Measurements from ENCODE around the gene LEUTX.

Gene LEUTX

DNA sequence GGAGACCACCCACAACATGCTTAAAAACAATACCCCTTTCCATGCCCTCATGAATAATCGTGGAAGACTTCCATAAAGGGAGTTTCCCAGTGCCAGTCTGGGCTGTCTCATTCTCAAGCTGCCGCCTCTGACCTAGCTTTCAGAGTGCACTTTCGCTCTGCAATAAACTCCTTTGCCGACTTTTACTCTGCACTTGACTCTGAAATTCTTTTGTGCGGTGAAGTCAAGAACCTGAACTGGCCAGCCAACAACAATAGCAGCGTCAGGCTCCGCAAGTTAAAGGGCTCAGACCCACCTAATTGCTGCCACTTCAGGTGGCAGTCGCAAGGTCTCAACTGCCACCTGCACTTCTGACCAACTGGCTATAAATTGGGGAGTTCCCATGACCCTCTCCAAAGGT lies 10.3 kb upstream of the LEUTX start:
- Histone ChIP-seq H3K4me2 (no peak overlapping the region), H3K9ac (no peak overlapping the region), H4K20me1 (ENCODE audit: insufficient read depth) (no peaks in the 10 kb centered on the region), H2AFZ (ENCODE audit: low read depth) (no peak overlapping the region), H3K4me3 (IDR thresholded peaks at IDR 0.05; ENCODE audit: insufficient read depth, low read depth, low read length) (no peak overlapping the region), H3K36me3 (ENCODE audit: insufficient read depth) (no peaks in the 10 kb centered on the region), H3K79me2 (ENCODE audit: insufficient read depth, low read depth) (no peaks in the 10 kb centered on the region), H3K27ac (no peak overlapping the region), H3K4me1 (ENCODE audit: low read depth, poor library complexity, severe bottlenecking) (peaks cover 29% of the 10 kb centered on the region), H3K27me3 (ENCODE audit: insufficient read depth, low read depth) (no peaks in the 10 kb centered on the region)
- TF ChIP-seq, protein P1, sequence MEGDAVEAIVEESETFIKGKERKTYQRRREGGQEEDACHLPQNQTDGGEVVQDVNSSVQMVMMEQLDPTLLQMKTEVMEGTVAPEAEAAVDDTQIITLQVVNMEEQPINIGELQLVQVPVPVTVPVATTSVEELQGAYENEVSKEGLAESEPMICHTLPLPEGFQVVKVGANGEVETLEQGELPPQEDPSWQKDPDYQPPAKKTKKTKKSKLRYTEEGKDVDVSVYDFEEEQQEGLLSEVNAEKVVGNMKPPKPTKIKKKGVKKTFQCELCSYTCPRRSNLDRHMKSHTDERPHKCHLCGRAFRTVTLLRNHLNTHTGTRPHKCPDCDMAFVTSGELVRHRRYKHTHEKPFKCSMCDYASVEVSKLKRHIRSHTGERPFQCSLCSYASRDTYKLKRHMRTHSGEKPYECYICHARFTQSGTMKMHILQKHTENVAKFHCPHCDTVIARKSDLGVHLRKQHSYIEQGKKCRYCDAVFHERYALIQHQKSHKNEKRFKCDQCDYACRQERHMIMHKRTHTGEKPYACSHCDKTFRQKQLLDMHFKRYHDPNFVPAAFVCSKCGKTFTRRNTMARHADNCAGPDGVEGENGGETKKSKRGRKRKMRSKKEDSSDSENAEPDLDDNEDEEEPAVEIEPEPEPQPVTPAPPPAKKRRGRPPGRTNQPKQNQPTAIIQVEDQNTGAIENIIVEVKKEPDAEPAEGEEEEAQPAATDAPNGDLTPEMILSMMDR (conservative IDR thresholded peaks at IDR 0.05; ENCODE audit: low read depth, low read length) = no peak

DNA sequence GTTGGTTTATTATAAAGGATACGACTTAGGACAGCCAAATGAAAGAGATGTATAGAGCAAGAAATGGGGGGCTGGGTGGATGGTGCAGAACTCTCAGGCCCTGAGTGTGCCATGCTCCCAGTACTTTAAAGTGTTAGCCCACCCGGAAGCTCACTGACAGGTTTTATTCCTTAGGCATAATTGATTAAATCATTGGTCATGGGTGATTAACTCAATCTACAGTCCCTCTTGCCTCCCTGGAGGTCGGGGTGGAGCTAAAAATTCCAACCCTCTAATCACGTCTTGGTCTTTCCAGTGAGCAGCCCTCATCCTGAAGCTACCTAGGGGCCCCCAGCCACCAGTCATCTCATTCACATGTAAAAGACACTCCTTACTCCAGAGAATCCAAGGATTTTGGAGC lies 9.9 kb upstream of the LEUTX start:
- Histone ChIP-seq H4K20me1 (ENCODE audit: insufficient read depth) (no peaks in the 10 kb centered on the region), H3K79me2 (ENCODE audit: insufficient read depth, low read depth) (no peaks in the 10 kb centered on the region), H3K36me3 (ENCODE audit: insufficient read depth) (no peaks in the 10 kb centered on the region), H3K27ac (no peak overlapping the region), H3K4me3 (IDR thresholded peaks at IDR 0.05; ENCODE audit: insufficient read depth, low read depth, low read length) (no peak overlapping the region), H3K9ac (no peak overlapping the region), H3K4me1 (ENCODE audit: low read depth, poor library complexity, severe bottlenecking) (peaks cover 28% of the 10 kb centered on the region), H3K27me3 (ENCODE audit: insufficient read depth, low read depth) (no peaks in the 10 kb centered on the region), H3K4me2 (no peak overlapping the region), H2AFZ (ENCODE audit: low read depth) (no peak overlapping the region)
- TF ChIP-seq, protein P1 (conservative IDR thresholded peaks at IDR 0.05; ENCODE audit: low read depth, low read length) = no peak

DNA sequence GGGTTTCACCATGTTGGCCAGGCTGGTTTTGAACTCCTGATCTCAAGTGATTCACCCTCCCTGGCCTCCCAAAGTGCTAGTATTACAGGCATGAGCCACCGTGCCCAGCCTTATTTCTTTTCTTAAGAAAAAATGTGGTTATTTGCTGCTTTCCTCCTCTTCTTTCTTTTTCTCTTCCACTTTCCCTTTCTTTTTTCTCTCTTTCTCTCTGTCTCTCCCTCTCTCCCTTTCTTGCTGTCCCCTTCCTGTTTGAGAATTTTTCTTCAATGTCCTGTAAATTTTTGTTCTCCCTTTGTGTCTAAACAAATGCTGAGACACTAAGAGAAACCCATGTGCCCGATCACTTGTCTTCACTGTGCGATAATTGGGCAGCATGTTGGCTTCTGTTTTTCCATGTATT lies 2.2 kb downstream of the LEUTX start:
- Histone ChIP-seq H2AFZ (ENCODE audit: low read depth) (no peak overlapping the region), H3K27ac (no peak overlapping the region), H3K79me2 (ENCODE audit: insufficient read depth, low read depth) (no peaks in the 10 kb centered on the region), H3K36me3 (ENCODE audit: insufficient read depth) (no peaks in the 10 kb centered on the region), H3K4me2 (no peak overlapping the region), H3K4me1 (ENCODE audit: low read depth, poor library complexity, severe bottlenecking) (peaks cover 52% of the 10 kb centered on the region), H3K27me3 (ENCODE audit: insufficient read depth, low read depth) (no peaks in the 10 kb centered on the region; the same call in 1 of the 2 replicates), H3K4me3 (IDR thresholded peaks at IDR 0.05; ENCODE audit: insufficient read depth, low read depth, low read length) (no peak overlapping the region), H4K20me1 (ENCODE audit: insufficient read depth) (no peaks in the 10 kb centered on the region), H3K9ac (no peak overlapping the region)
- TF ChIP-seq, protein P1 (conservative IDR thresholded peaks at IDR 0.05; ENCODE audit: low read depth, low read length) = no peak

DNA sequence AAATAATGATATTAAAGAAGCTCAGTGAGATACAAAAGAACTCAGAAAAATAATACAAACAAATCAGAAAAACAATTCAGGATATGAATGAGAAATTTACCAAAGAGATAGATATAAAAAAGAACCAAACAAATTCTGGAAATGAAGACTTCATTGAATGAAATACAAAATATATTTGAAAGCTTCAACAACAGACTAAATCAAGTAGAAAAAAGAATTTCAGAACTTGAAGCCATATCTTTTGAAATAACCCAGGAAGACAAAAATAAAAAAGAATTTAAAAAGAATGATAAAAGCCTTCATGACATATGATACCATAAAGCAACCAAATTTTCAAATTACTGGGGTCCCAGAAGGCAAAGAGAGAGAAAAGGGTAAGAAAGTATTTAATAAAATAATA lies 9.6 kb downstream of the LEUTX start:
- H3K4me2 ChIP-seq = no peak overlapping the region
- H3K27ac ChIP-seq = no peak overlapping the region
- TF ChIP-seq, protein P1 (conservative IDR thresholded peaks at IDR 0.05; ENCODE audit: low read depth, low read length) = no peak
- no peak overlapping the region for H2AFZ ChIP-seq (ENCODE audit: low read depth)
- no peak overlapping the region for H3K9ac ChIP-seq
- no peak overlapping the region for H3K4me3 ChIP-seq (IDR thresholded peaks at IDR 0.05; ENCODE audit: insufficient read depth, low read depth, low read length)
- no peaks in the 10 kb centered on the region for H3K36me3 ChIP-seq (ENCODE audit: insufficient read depth)
- H4K20me1 ChIP-seq (ENCODE audit: insufficient read depth) = no peaks in the 10 kb centered on the region
- no peaks in the 10 kb centered on the region for H3K79me2 ChIP-seq (ENCODE audit: insufficient read depth, low read depth)
- no peaks in the 10 kb centered on the region for H3K27me3 ChIP-seq (ENCODE audit: insufficient read depth, low read depth)
- peaks cover 4% of the 10 kb centered on the region for H3K4me1 ChIP-seq (ENCODE audit: low read depth, poor library complexity, severe bottlenecking)

Measured in KMS-11 (cell line).